ENCODE data around the gene SLC38A8. TPM values are rescaled to one million over a fixed set of nuclear protein-coding genes. Genes with fewer than 3 reads are reported as not detected.

The SLC38A8 gene
- total RNA-seq, 1 donor from 2014 or later: not detected

DNA sequence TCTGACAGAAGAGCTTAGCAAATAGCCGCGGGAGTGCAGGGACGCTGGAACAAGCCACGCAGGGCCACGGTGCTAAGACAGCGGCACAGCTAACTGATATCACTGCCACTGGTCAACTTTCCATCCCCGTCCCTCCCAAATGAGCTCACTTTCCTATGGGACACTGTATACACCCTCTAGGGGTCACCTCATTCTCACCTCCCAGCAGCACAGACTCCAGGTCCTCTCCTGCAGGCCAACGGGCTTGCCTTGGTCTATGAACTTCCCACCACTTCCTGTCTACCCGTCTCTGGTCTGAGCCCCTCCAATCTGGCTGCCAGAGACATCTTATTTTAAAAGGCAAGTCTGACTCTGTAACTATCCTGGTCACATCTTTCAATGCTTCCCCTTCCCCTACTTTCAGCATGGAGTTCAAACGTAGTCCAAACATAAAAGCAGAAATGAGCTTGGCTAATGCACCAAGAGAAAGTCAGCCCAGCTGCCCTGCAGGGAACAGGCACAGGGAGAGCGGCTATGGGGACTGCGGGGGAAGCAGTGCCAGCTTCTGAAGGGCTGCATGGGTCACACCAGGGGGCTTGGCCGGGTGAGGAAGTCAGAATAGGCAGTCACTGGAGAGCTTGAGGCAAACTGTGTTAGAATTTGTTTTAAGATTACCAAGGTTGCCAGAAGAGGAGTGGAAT, 26.3 kb upstream of the SLC38A8 start:
- no peak for DNase-seq (ENCODE audit: low spot score)

DNA sequence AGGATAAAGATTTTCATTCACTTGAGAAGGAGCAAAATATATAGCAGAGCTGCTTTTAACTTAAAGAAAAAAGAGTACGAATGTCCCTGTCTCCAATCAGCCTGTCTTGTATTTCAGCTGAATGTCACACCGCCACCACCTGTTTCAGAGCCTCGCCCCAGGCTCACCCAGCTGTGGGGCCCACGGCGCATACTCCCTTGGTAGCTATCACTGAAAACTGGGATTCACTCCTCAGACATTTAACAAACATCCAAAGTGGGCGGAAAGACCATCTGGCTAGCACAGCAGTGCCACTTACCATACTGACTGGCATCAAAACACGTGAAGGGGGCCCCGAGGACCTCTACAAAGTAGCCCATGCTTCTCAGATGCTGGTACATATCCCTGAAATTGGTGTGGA, 25.4 kb upstream of the SLC38A8 start:
- DNase-seq (ENCODE audit: low spot score): no peak

DNA sequence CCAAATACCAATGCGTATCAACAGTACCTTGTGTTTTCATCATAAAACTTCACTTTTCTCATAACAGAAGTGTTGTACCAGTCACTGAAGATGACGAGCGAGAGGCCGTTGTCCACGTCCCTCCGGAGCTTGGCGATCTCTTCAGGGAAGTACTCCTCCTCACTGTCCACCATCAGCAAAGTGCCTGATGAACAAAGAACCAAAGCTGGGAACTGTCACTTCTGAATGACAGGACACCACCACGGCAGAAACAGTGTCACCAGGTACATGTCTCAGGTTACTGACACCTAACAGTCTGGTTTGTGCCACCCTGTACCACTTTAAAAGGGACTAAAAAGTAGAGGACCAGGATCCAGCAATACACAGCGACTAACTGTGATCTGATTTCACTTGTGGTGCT, 25.0 kb upstream of the SLC38A8 start:
- no peak for DNase-seq (ENCODE audit: low spot score)

DNA sequence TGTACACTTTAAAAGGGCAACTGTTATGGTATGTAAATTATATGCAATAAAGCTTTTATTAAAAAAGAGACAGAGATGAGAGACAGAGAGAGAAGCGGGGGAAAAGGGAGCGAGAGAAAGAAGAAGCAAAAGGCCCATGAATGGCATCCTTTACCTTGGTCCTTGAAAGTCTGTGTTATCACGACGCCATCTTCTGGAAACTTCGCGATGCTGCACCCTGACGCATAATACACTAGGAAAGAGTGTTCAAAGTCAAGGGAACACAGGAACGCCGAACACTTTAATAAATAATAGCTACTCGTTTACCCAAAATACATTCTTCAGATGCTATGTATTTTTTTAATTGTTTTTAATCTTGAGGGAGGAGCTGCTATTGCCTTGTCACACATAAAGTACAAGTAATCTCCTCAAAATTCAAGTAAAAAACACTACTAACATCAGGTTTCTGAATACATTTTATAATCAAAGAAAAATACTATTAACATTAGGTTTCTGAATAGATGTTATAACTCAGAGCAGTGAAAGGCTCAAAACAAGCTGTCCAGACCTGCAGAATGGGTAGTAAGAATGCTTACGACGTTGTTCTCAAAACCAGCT, 23.0 kb upstream of the SLC38A8 start:
- DNase-seq (ENCODE audit: low spot score): peak; percentile 53

DNA sequence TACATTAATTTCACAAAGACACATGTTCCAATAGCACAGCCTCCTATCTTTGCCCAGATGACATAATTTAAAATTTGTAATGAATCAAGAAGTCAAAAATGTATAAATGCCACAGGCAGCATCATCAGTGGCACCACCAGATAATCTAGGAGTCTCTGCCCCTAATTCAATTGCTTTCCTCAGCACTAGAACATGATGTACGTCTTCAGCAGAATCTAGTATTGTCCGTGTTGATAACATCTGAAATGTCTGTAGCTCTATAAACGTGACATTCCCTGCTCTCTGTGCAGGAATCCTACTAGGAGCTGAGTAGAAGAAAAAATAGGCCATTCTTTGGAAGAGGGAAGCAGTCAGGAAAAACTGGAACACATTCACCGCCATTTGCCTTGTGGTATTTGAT, 21.4 kb upstream of the SLC38A8 start:
- DNase-seq (ENCODE audit: low spot score): no peak

DNA sequence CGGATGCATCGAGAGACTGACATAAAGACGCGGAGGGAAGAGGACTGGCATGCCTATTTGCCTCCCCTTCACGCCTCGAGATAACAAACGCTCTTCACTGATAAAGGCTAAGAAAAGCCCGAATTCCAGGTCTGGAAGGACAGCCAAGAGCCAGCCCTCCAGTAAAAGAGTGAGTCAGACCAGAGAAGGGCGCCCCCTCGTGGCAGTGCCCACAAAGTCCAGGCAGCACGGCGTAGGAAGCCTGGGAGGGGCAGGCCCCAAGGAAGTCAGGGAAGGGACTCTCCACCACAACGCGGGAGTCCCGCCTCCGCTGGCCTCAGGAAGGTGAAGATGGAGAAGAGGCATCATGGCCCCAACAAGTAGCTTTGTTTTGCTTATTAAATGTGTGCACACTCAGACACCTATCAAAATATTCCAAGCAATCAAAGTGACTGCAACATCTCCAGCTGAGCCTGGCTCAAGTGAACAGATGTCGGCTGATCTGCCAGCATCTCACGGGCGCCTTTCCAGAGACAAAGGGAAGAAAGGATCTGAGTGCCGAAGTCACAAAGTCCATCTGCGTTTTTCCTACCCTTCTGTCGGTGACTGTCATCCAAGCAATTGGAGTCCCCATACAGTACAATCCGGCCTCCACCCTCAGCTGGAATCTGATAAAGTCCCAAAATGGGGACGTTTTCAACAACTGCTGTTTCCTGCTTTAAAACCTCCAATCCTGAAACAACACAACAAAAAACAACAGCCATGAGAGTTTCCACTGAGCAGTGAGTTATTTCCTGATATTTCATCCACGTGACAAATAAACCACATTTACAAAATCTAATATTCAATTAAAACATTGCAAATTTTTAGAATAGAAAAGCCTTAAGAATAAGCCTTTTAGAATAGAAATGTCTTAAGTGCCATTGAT, 20.4 kb upstream of the SLC38A8 start:
- peak; percentile 75 for DNase-seq (ENCODE audit: low spot score)

DNA sequence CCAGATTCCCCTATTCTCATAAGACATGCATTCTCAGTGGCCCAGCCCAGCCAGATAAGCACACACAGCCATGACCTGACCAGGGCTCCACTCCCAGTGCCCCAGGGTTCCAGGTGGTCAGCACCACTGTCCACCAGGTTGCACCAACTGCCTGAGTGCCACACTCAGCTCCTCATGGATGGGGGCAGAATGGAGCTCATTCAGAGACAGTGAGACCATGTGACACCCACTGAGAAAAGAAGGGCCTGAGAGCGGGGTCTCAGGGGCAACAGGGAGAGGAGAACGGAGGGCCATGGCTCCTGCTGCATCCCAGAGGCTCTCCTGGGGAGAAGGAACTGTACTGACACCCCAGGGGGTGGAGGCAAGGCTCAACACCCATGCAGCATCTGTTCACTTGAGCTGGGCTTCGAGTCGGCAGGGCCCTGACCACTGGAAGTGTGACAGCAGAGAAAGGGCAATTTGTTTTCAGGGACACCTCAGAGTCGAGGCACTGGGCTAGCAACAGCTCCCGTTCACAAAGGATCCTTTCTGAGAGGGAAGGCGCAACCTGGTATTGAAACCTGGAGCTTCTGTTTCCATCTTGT, 18.7 kb upstream of the SLC38A8 start:
- no peak for DNase-seq (ENCODE audit: low spot score)

DNA sequence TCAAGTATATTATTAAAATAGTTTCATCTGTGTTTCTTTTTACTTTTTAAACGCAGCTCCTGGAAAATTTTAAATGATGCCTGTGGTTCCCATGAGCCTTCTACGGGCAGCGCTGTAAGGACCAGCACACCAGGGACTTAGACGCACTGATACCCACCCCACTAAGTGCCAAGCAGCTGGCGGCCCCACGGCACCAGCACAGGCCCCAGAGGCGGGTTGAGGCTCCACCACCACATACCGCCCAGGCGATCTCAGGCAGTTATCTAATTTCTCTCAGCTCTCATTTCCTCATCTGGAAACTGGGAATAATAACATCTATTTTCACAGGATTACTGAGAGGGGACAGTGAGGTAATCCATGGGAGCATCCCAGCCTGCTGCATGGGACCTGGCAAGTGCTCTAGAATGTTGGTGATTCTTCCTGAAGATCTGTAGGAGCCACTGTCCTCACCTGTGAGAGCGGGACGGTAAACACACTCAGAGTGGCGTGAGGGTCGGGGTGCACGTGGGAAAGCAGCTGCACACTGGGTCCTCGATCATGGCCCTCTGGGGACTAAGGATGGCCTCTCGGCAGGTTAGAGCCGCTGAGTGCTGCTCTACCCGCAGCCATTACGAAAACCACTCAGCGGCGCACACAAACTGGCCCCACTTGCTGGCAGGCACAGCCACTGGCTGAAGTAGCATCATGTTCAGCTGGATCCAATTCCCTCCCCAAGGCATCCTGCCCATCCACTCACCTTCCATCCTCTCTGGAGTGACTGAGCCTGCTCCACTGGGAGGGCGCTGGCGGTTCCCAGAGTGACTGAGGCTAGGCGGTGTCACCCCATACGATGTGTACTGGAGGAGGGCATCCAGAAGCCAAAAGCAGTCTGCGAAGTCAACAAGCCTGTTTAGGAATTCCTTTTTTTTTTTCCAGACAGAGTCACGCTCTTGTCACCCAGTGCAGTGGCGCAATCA, 17.6 kb upstream of the SLC38A8 start:
- no peak for DNase-seq (ENCODE audit: low spot score)

DNA sequence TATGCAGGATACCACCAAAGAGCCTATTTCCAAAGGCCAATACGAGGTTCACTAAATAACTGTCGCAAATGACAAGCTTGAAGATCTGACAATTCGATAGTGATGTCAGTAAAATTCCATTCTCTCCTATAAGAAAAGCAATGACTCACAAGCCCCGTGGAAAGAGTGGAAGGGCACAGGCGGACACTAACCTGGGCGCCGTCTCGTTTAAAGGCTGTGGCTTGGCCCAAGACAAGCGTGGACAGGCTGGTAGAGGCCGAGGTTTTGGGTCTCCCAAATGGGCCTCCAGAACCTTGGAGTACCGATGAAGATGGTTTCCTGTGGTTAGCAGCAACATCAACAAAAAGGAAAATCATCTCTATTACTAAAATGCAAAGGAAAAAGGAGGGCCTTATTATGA, 16.5 kb upstream of the SLC38A8 start:
- DNase-seq (ENCODE audit: low spot score): no peak

DNA sequence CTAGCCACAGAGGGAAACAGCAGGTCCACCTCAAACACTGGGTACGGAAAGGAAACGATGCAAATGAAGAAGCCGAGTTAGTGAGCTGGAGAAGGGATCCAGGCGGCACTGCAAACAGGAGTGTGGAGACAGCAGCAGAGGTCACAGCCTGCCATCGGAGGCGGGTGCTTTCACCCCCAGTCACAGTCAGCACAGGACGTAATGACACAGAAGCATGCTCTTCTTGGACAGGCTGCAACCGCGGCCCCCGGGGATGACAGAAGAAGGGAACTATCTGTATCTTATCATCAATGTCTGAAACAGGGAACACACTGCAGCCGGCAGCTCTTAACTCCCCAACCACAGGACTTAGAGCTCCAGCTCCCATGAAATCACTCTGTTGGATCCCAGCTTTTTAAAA, 16.1 kb upstream of the SLC38A8 start:
- no peak for DNase-seq (ENCODE audit: low spot score)

DNA sequence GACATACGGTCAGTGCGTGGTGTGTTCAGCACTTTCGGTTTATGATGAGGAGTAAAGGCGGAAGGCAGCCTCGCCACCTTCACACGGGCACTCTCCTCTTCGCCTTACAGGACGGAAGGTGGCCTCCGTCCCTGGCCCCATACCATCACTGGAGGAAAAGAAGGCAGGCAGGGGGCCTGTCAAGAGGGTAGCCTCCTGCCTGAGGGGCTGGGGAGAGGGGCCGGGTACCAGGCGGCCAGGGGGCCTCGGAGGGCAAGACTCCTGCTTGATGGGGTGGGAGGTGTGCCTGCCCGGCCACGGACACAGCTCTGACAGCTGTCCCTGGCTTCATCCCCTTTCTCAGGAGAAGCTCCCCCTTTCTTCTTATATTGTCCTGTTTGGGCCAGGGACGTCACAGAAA, 15.6 kb upstream of the SLC38A8 start:
- no peak for DNase-seq (ENCODE audit: low spot score)

DNA sequence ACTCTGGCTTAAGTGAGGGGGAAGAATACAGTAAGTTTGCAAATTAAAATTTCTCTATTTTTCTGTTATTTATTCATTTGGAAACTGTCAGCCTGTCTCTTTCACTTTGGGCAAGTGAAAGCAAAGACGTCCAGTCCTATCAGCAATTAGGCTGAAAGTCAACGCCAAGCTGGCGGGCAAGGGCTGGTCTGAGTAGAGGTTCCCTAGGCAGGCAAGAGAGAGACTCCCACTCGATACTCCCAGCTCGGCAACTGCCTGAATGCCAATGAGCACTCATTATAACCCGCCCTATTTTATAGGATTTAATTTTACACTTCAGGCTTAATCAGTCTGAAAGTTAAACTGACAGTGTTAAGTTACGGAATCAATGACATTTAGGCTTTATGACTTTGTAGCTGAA, 14.3 kb upstream of the SLC38A8 start:
- DNase-seq (ENCODE audit: low spot score): no peak

DNA sequence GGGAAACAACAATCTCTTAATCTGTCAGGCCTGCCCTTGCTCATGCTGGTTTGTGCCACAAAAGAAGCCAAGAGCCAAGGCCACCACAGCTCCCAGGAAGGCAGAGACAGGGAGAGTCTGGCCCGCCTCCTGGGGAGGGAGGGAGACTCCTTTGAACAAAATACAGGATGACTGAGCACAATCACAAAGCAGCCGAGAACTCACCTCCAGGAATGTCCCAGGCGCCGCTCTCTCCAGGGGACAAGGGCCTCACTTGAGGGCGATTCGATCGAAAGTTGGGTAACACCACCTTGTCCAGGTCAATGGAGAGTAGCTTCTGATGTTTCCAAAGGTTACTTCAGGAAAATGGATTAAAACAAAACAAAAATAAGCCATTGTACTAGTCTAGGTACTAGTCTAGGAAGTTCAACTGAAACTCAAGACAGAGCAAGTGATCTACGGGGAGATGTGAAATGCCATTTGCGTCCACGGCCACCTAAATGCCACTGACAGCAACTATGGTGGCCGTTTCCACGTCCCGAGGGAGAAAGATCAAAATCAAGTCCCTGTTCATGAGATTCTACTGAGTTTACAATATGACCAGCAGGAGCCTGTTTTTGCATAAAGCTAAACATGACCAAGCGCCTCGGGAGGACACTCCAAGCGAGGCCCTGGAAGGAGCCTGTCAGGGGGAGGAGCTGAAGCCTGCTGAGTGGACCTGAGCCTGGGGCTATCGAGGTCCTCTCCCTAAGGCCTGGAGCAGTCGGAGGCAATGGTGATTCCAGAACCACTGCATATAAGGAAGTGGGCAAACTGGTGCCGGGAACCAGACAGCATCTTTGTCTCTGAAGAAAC, 13.4 kb upstream of the SLC38A8 start:
- no peak for DNase-seq (ENCODE audit: low spot score)

DNA sequence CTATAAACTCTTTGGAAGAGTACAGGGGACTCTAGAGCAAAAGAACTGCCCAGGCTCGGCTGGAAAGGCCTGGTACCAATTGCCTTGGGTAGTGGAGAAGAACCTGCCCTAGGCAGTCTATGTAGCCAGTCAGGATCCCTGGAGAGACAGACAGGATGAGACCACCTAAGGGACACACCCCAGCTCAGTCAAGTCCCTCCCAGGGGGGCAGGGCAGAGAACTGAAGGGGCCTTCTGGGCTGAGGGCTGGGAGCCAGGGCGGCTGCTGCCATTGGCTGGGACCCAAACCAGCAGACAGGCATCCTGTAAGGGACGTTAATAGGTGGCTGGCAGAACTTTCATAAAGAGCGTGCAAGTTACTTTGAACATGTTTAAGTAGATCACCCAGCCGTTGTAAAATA, 12.8 kb upstream of the SLC38A8 start:
- DNase-seq (ENCODE audit: low spot score): no peak

DNA sequence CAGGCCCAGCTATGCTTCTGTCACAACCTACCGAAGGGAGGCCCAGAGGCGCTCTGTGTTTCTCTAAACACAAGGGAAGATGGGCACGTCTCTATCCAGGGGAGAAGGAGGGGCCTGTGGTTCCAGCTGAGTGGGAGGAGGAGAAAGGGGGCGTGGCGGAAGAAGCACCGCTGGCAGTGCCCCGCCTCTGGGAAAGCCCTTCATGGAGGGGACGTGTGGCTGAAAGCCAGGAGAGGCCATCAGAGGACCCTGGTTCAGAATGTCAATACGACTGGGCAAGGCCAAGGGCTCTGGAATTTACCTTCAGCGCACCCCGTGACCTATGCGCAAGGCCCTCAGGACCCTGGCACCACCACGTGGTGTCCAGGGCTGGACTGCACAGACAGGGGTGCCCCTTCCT, 12.3 kb upstream of the SLC38A8 start:
- no peak for DNase-seq (ENCODE audit: low spot score)

DNA sequence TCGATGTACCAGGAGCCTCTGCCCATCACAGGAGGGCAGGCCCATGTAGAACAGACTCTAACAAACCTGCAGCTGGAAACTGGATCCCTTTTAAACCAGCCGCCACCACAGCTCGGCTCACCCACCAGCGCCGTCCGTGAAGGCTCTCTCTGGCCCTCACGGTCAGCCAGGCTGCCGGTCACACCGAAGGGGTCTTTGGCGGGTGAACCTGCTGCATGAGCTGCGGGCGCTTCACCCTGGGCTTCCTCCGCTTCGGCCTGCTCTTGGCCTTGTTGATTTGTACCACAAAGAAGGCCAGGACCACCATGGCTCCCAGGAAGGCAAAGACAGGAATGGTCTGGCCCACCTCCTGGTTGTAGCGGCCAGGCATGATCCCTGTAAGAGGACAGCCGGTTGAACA, 11.7 kb upstream of the SLC38A8 start:
- DNase-seq (ENCODE audit: low spot score): no peak

DNA sequence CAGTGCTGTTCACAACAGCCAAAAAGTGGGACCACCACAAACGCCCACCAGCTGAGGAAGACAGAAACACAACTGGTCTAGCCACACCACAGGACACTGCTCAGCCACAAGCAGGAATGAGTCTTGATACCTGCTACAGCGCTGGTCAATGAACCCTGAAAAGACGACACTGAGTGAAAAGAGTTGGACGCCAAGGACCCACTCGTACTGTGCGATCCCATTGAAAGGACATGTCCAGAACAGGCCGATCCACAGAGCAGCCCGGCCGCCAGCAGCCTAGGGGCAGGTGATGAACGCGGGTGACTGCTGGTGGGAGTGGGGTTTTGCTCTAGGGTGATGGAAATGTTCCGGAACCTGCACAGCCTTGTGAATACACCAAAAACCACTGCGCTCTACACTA, 10.6 kb upstream of the SLC38A8 start:
- DNase-seq (ENCODE audit: low spot score): no peak

DNA sequence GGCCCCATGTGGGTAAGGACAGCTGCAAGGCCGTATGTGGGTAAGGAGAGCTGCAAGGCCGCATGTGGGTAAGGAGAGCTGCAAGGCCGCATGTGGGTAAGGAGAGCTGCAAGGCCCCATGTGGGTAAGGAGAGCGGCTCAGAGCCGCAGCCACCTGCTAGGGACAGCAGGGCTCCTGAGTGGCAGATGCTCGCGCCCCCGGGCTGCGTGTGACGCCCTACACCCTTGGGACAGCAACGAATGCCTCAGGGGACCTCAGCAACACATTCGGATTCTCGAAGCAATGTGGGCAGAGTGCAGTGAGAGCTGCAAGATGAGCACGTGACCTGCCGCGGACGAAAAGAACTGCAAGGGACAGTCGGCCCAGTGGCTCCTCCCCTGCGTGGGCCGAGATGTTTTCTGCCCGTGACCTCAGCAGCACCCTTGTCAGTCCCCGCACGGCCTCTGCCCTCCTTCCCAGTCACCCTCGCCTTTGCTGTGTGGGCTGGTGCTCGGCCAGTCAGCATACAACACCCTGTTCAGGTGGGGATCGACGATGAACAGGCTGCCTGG, 9.6 kb upstream of the SLC38A8 start:
- DNase-seq (ENCODE audit: low spot score): no peak

DNA sequence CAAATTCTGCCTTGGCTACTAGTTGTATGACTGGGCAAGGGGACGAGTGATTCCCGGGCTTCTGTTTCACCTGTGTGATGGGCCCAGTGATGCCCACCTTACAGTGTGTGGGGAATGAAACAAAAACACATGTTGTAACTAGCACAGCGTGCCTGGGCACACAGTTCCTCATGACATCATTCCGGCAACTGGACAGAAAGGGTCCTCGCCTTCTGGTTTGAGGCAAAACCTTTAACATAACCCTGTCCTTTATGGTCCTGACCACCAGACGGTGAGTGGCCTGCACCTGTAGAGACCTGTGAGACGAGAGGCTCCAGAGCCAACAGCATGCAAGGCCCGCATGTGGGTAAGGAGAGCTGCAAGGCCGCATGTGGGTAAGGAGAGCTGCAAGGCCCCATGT, 7.7 kb upstream of the SLC38A8 start:
- DNase-seq (ENCODE audit: low spot score): no peak
